Liver (tissue), 9 donors: ENCODE results near the gene NUBPL. TPM values are rescaled to one million over a fixed set of nuclear protein-coding genes. Genes with fewer than 3 reads are reported as not detected.

ENCODE experiments used
- DNase-seq: peaks from one replicate; pipeline ENCODE4 v3.0.0-alpha.2; 2017; ENCODE audit warnings: low spot score
- H3K27ac ChIP-seq, 2 donors: one replicate each; pipeline ENCODE4 v1.7.0; 2013; ENCODE audit warnings: inconsistent platforms in 2 of 2, low read length in 2 of 2, control low read depth in 1 of 2, low read depth in 1 of 2, mild to moderate bottlenecking in 1 of 2
- H3K27me3 ChIP-seq, 4 donors: one replicate each; pipeline versions ENCODE4 v1.6.1 to v1.7.0; 2013; ENCODE audit warnings: low read length in 3 of 4, inconsistent platforms in 1 of 4, mild to moderate bottlenecking in 1 of 4, moderate library complexity in 1 of 4; ENCODE audit not compliant: control insufficient read depth in 4 of 4, insufficient read depth in 4 of 4
- H3K36me3 ChIP-seq, 4 donors: one replicate each; pipeline versions ENCODE4 v1.6.1 to v1.7.0; 2013; ENCODE audit warnings: low read length in 3 of 4, mild to moderate bottlenecking in 3 of 4, low read depth in 1 of 4, moderate library complexity in 1 of 4; ENCODE audit not compliant: control insufficient read depth in 4 of 4, insufficient read depth in 3 of 4
- H3K4me1 ChIP-seq, 4 donors: one replicate each; pipeline versions ENCODE4 v1.6.1 to v1.7.0; 2013; ENCODE audit warnings: low read length in 3 of 4, mild to moderate bottlenecking in 3 of 4, moderate library complexity in 1 of 4; ENCODE audit not compliant: control insufficient read depth in 4 of 4, insufficient read depth in 4 of 4
- H3K4me3 ChIP-seq, 3 donors: one replicate each; pipeline versions ENCODE4 v1.6.1 to v1.7.0; 2013; ENCODE audit warnings: low read length in 3 of 3, control low read depth in 1 of 3, low read depth in 1 of 3, mild to moderate bottlenecking in 1 of 3
- H3K9ac ChIP-seq, 2 donors: one replicate each; pipeline ENCODE4 v1.7.0; 2013; ENCODE audit warnings: low read length in 2 of 2, mild to moderate bottlenecking in 2 of 2, moderate library complexity in 2 of 2, control low read depth in 1 of 2, low read depth in 1 of 2
- H3K9me3 ChIP-seq, 4 donors: one replicate each; pipeline versions ENCODE4 v1.6.1 to v1.7.0; 2013; ENCODE audit warnings: low read length in 3 of 4; ENCODE audit not compliant: control insufficient read depth in 4 of 4
- FOXA1 ChIP-seq: IDR thresholded peaks from 2 replicates; pipeline ENCODE4 v1.6.1; 2016; ENCODE audit warnings: antibody characterized with exemption
- FOXA2 ChIP-seq: IDR thresholded peaks from 2 replicates; pipeline ENCODE4 v1.6.1; 2016; ENCODE audit warnings: antibody characterized with exemption
- GABPA ChIP-seq, 2 donors: IDR thresholded peaks in 1 of 2; conservative IDR thresholded peaks in 1 of 2; 2 replicates each; pipeline ENCODE4 v1.6.1; 2016; ENCODE audit warnings: antibody characterized with exemption in 2 of 2, mild to moderate bottlenecking in 1 of 2, moderate library complexity in 1 of 2
- HNF4A ChIP-seq, 2 donors: conservative IDR thresholded peaks; 2 replicates each; pipeline ENCODE4 v1.6.1; 2016; ENCODE audit warnings: antibody characterized with exemption in 2 of 2, mild to moderate bottlenecking in 2 of 2
- JUND ChIP-seq, 2 donors: IDR thresholded peaks; 2 replicates each; pipeline ENCODE4 v1.6.1; 2016; ENCODE audit warnings: antibody characterized with exemption in 2 of 2
- RAD21 ChIP-seq, 2 donors: IDR thresholded peaks; 2 replicates each; pipeline ENCODE4 v1.6.1; 2016; ENCODE audit warnings: antibody characterized with exemption in 2 of 2, mild to moderate bottlenecking in 2 of 2
- SP1 ChIP-seq: IDR thresholded peaks from 2 replicates; pipeline ENCODE4 v1.6.1; 2018; ENCODE audit warnings: antibody characterized with exemption, mild to moderate bottlenecking
- WGBS: extraction: QIAGEN DNeasy Blood & Tissue Kit; methylation state at CpG from one replicate; pipeline ENCODE4 v1.1.7; 2013; 5-methylcytosine and 5-hydroxymethylcytosine counted together
- polyA plus RNA-seq, 2 donors: library from polyadenylated mRNA; stranded (reverse) in 1 of 2; unstranded in 1 of 2; fragments of 200-250 nt in 1 of 2; fragments of >200 nt in 1 of 2; fragmentation: Nextera tagmentation in 1 of 2; extraction: Ambion mirVana in 1 of 2; gene quantifications; one replicate each; pipeline versions ENCODE4 v1.2.1 to v1.2.3, GENCODE V29; 2013 to 2015
- total RNA-seq, 2 donors: library from RNA; depleted of rRNA; stranded (reverse); fragments of >200 nt; gene quantifications; one replicate each; pipeline ENCODE4 v1.2.3, GENCODE V29; 2014
- TF ChIP-seq, protein P1 (sequence below): IDR thresholded peaks from 2 replicates; pipeline ENCODE4 v1.6.1; 2016; ENCODE audit warnings: antibody characterized with exemption
- TF ChIP-seq, protein P2 (sequence below): fragments of 150-350 bp; IDR thresholded peaks from 2 replicates; pipeline ENCODE4 v1.5.1; 2017; ENCODE audit warnings: improper control_type of control experiment, low read depth, low read length; ENCODE audit not compliant: missing input control
- TF ChIP-seq, protein P3 (sequence below): IDR thresholded peaks from 2 replicates; pipeline ENCODE4 v1.6.1; 2016; ENCODE audit warnings: antibody characterized with exemption
- donor health status: healthy.
- donor health status: healthy.
- donor health status: healthy.
- donor health status: healthy.
- donor health status: healthy.

The NUBPL gene
- total and polyA plus RNA-seq, 4 donors: 4.2 to 9.3 (median 6.7) TPM

DNA sequence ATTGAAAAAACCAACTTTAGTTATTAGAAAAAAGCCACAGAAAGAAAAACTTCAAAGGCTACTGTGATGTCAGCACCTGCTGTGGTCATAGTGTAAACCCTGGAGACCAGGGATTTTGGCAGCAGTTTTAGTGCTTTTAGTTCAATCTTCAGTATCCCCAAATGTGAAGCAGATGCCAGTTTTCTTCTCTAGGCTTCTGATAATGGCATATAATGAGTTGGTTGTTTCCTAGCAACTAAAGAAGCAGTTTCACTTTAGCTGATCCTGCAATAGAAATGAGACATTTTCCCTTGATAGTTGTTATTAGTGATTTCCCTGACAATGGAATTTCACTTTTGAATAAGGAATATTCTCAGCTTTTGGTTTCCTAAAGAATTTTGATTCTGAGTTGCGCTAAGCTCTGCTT lies 131.2 kb downstream of the NUBPL start (continued):
- TF ChIP-seq GABPA (IDR thresholded peaks at IDR 0.05 in 1 of 2, conservative IDR thresholded peaks at IDR 0.05 in 1 of 2) (no peak), RAD21 (IDR thresholded peaks at IDR 0.05) (no peak), FOXA2 (no peak), JUND (IDR thresholded peaks at IDR 0.05) (no peak)
- TF ChIP-seq, protein P1, sequence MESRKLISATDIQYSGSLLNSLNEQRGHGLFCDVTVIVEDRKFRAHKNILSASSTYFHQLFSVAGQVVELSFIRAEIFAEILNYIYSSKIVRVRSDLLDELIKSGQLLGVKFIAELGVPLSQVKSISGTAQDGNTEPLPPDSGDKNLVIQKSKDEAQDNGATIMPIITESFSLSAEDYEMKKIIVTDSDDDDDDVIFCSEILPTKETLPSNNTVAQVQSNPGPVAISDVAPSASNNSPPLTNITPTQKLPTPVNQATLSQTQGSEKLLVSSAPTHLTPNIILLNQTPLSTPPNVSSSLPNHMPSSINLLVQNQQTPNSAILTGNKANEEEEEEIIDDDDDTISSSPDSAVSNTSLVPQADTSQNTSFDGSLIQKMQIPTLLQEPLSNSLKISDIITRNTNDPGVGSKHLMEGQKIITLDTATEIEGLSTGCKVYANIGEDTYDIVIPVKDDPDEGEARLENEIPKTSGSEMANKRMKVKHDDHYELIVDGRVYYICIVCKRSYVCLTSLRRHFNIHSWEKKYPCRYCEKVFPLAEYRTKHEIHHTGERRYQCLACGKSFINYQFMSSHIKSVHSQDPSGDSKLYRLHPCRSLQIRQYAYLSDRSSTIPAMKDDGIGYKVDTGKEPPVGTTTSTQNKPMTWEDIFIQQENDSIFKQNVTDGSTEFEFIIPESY: no peak

- H3K36me3 ChIP-seq: no peaks in the 10 kb centered on the region
- TF ChIP-seq GABPA (IDR thresholded peaks at IDR 0.05 in 1 of 2, conservative IDR thresholded peaks at IDR 0.05 in 1 of 2) (no peak), FOXA1 (peak; percentile 14), HNF4A (conservative IDR thresholded peaks at IDR 0.05) (peak in 1 of 2 donors; percentile 44), FOXA2 (peak; percentile 50)
- TF ChIP-seq, protein P1: no peak
- TF ChIP-seq, protein P2, sequence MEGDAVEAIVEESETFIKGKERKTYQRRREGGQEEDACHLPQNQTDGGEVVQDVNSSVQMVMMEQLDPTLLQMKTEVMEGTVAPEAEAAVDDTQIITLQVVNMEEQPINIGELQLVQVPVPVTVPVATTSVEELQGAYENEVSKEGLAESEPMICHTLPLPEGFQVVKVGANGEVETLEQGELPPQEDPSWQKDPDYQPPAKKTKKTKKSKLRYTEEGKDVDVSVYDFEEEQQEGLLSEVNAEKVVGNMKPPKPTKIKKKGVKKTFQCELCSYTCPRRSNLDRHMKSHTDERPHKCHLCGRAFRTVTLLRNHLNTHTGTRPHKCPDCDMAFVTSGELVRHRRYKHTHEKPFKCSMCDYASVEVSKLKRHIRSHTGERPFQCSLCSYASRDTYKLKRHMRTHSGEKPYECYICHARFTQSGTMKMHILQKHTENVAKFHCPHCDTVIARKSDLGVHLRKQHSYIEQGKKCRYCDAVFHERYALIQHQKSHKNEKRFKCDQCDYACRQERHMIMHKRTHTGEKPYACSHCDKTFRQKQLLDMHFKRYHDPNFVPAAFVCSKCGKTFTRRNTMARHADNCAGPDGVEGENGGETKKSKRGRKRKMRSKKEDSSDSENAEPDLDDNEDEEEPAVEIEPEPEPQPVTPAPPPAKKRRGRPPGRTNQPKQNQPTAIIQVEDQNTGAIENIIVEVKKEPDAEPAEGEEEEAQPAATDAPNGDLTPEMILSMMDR: no peak
- H3K4me1 ChIP-seq: peaks cover 0 to 12% (median 3%) of the 10 kb centered on the region in 4 donors
- DNase-seq: no peak
- 28% methylated on average over 4 of the region's 4 CpGs for WGBS
- H3K9me3 ChIP-seq: no peaks in the 10 kb centered on the region
- H3K4me3 ChIP-seq: no peak overlapping the region
- H3K27ac ChIP-seq: no peak overlapping the region
- no peaks in the 10 kb centered on the region for H3K27me3 ChIP-seq
- H3K9ac ChIP-seq: no peak overlapping the region
These were observed 135.2 kb downstream of the NUBPL start for GRCh38 chr14:31696378-31696777.

DNA sequence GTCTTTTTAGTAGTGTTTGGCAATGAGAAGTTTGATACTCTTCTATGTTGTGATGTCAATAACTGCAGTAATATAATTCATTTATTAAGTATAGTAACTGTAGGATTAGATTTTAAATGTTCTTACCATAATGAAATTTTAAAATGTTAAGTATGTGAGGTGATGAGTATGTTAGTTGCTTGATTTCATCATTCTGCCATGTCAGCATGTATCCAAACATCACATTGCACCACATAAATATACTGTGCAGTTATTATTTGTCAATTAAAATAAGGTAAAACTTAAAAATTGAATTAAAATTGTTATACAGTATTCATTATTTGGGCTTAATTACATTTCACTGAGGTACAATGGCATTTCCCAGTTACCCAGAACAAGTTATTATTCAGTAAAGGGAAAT lies 138.6 kb downstream of the NUBPL start:
- no peaks in the 10 kb centered on the region for H3K27me3 ChIP-seq
- H3K4me3 ChIP-seq: no peak overlapping the region
- TF ChIP-seq SP1: no peak
- TF ChIP-seq, protein P3, sequence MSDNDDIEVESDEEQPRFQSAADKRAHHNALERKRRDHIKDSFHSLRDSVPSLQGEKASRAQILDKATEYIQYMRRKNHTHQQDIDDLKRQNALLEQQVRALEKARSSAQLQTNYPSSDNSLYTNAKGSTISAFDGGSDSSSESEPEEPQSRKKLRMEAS: no peak
- TF ChIP-seq, protein P2: no peak
- no peak for TF ChIP-seq RAD21 (IDR thresholded peaks at IDR 0.05)
- no peak for TF ChIP-seq FOXA1
- peaks cover 0 to 3% (median 0%) of the 10 kb centered on the region in 4 donors for H3K36me3 ChIP-seq
- peaks cover 0 to 8% (median 3%) of the 10 kb centered on the region in 4 donors for H3K4me1 ChIP-seq
- H3K9ac ChIP-seq: no peak overlapping the region
- DNase-seq: no peak
- no peak overlapping the region for H3K27ac ChIP-seq
- no peaks in the 10 kb centered on the region for H3K9me3 ChIP-seq
